Stimulated activated CD8-positive, alpha-beta memory T cell treated with anti-CD3 and anti-CD28 coated beads, Interleukin-2, amount 100 ng/mL, for 1 hour (primary cell): ENCODE data around the gene RCN1.
"Not testable (repeated sequence)": the region's sequence is repeated elsewhere in the genome, so short reads cannot be mapped to it uniquely, and the experiment has no call there.

ENCODE experiments used
- DNase-seq, 2 donors: peaks; one replicate each; pipeline ENCODE4 v3.0.0-alpha.2; 2020; ENCODE audit warnings: low read depth in 2 of 2

Gene RCN1

GRCh38 chr11:32113200-32113919, 22.5 kb downstream of the RCN1 start:
- no peak for DNase-seq

GRCh38 chr11:32113920-32114203, 23.0 kb downstream of the RCN1 start:
- no peak for DNase-seq

GRCh38 chr11:32115446-32115845, 24.6 kb downstream of the RCN1 start:
- DNase-seq, result no peak

GRCh38 chr11:32116668-32117067, 25.8 kb downstream of the RCN1 start:
- no peak for DNase-seq

GRCh38 chr11:32118025-32118974, 27.4 kb downstream of the RCN1 start:
- DNase-seq, result no peak

GRCh38 chr11:32119139-32119538, 28.3 kb downstream of the RCN1 start:
- not testable (repeated sequence) for DNase-seq

GRCh38 chr11:32121012-32121411, 30.1 kb downstream of the RCN1 start:
- no peak for DNase-seq

- DNase-seq, result no peak
Observed at GRCh38 chr11:32122200-32122599, 31.3 kb downstream of the RCN1 start.

GRCh38 chr11:32131321-32131720, 40.4 kb downstream of the RCN1 start:
- no peak for DNase-seq

GRCh38 chr11:32136657-32137056, 45.8 kb downstream of the RCN1 start:
- DNase-seq, result no peak

- DNase-seq, result no peak
Observed at GRCh38 chr11:32137263-32137662, 46.4 kb downstream of the RCN1 start.

- no peak for DNase-seq
Observed at GRCh38 chr11:32137869-32138268, 47.0 kb downstream of the RCN1 start.

- DNase-seq, result no peak
Observed at GRCh38 chr11:32138902-32139301, 48.0 kb downstream of the RCN1 start.

- DNase-seq, result no peak
Observed at GRCh38 chr11:32139896-32140520, 49.1 kb downstream of the RCN1 start.

GRCh38 chr11:32141745-32142546, 51.1 kb downstream of the RCN1 start:
- DNase-seq, result no peak

- no peak for DNase-seq
Observed at GRCh38 chr11:32143378-32143777, 52.5 kb downstream of the RCN1 start.

- DNase-seq, result no peak
Observed at GRCh38 chr11:32145282-32145681, 54.4 kb downstream of the RCN1 start.

GRCh38 chr11:32148895-32149294, 58.0 kb downstream of the RCN1 start:
- no peak for DNase-seq

GRCh38 chr11:32149748-32150147, 58.9 kb downstream of the RCN1 start:
- DNase-seq, result no peak

GRCh38 chr11:32151027-32151426, 60.2 kb downstream of the RCN1 start:
- DNase-seq, result no peak

- DNase-seq, result no peak
Observed at GRCh38 chr11:32152216-32152615, 61.3 kb downstream of the RCN1 start.

- no peak for DNase-seq
Observed at GRCh38 chr11:32152821-32153220, 61.9 kb downstream of the RCN1 start.
